Endothelial cell of umbilical vein (primary cell): ENCODE measurements around the gene NID2. TPM values are rescaled to one million over a fixed set of nuclear protein-coding genes. Genes with fewer than 3 reads are reported as not detected.

Experiments
- BruUV-seq: library from RNA; stranded (reverse); fragments of 400-500 nt; replicated peaks from 2 replicates; lab custom pipeline; 2021; lab: Mats Ljungman, UMichigan
- CTCF ChIA-PET: fragments of 300-600, 350-600 bp; sonication (Branson Sonifier 250); formaldehyde crosslinking; loops from one replicate; lab custom pipeline; 2021; ENCODE audit warnings: antibody characterized with exemption, inconsistent platforms; lab: Charles Lee
- POLR2A ChIA-PET: fragments of 300-600, 350-600 bp; sonication (Branson Sonifier 250); formaldehyde crosslinking; loops from one replicate; lab custom pipeline; 2021; ENCODE audit warnings: antibody characterized with exemption, inconsistent platforms; lab: Charles Lee
- DNase-seq: peaks from one replicate; pipeline ENCODE4 v3.0.0-alpha.2; 2011; ENCODE audit warnings: low read depth, low spot score
- FAIRE-seq: peaks from 2 replicates; lab custom pipeline; 2011; peaks lifted over from hg19 to GRCh38; lab: Jason Lieb, UNC
- H2AFZ ChIP-seq: 2 replicates; pipeline ENCODE4 v1.6.0; 2012; ENCODE audit warnings: low read depth, low read length, control low read depth, inconsistent platforms
- H3K27ac ChIP-seq: 2 replicates; pipeline ENCODE4 v1.5.1; 2011; ENCODE audit warnings: low read depth, mild to moderate bottlenecking, control low read depth, low read length, moderate library complexity; ENCODE audit not compliant: insufficient read depth
- H3K27me3 ChIP-seq, 2 experiments: 2 replicates each; pipeline versions ENCODE4 v1.6.0 to v1.6.1; 2011; ENCODE audit warnings: low read length in 2 of 2, mixed read lengths in 1 of 2; ENCODE audit not compliant: control insufficient read depth in 2 of 2, insufficient read depth in 2 of 2
- H3K36me3 ChIP-seq, 2 experiments: 2 replicates in 1 of 2; 3 replicates in 1 of 2; pipeline ENCODE4 v1.5.1; 2011; ENCODE audit warnings: low read length in 2 of 2, mild to moderate bottlenecking in 1 of 2, moderate library complexity in 1 of 2; ENCODE audit not compliant: control insufficient read depth in 2 of 2, insufficient read depth in 2 of 2; ENCODE audit errors: extremely low read depth in 1 of 2
- H3K4me1 ChIP-seq: 3 replicates; pipeline ENCODE4 v1.5.1; 2011; ENCODE audit warnings: mild to moderate bottlenecking, low read length; ENCODE audit not compliant: control insufficient read depth, insufficient read depth; ENCODE audit errors: extremely low read depth
- H3K4me2 ChIP-seq: 2 replicates; pipeline ENCODE4 v1.6.1; 2011; ENCODE audit warnings: low read length, control low read depth, mixed read lengths; ENCODE audit not compliant: insufficient read depth
- H3K4me3 ChIP-seq, 3 experiments: fragments of 200-600 bp in 1 of 3; sonication (generic), shearing (Covaris generic) in 1 of 3; replicated peaks in 1 of 3; 2 replicates each; pipeline ENCODE4 v1.5.1; 2011 to 2016; ENCODE audit warnings: control low read depth in 3 of 3, low read length in 3 of 3, mild to moderate bottlenecking in 2 of 3, inconsistent platforms in 1 of 3, low read depth in 1 of 3, moderate library complexity in 1 of 3; ENCODE audit not compliant: insufficient read depth in 1 of 3
- H3K79me2 ChIP-seq: 2 replicates; pipeline ENCODE4 v1.6.0; 2012; ENCODE audit warnings: low read length, inconsistent platforms; ENCODE audit not compliant: control insufficient read depth, insufficient read depth
- H3K9ac ChIP-seq: replicated peaks from 2 replicates; pipeline ENCODE3; 2011; ENCODE audit warnings: low read length, control low read depth; ENCODE audit not compliant: insufficient read depth; ENCODE audit errors: extremely low read depth
- H3K9me1 ChIP-seq: replicated peaks from 3 replicates; pipeline ENCODE4 v1.6.0; 2011; ENCODE audit warnings: mild to moderate bottlenecking, low read length; ENCODE audit not compliant: control insufficient read depth, insufficient read depth; ENCODE audit errors: extremely low read depth
- H3K9me3 ChIP-seq: replicated peaks from 2 replicates; pipeline ENCODE4 v1.5.1; 2012; ENCODE audit warnings: low read length, inconsistent platforms; ENCODE audit not compliant: control insufficient read depth, insufficient read depth
- H4K20me1 ChIP-seq: replicated peaks from 2 replicates; pipeline ENCODE3; 2011; ENCODE audit warnings: mild to moderate bottlenecking, low read length; ENCODE audit not compliant: control insufficient read depth, insufficient read depth; ENCODE audit errors: extremely low read depth
- EZH2 ChIP-seq: IDR thresholded peaks from 2 replicates; pipeline ENCODE4 v1.6.1; 2012; ENCODE audit warnings: borderline replicate concordance, low read depth, mild to moderate bottlenecking, moderate library complexity, low read length, inconsistent platforms; ENCODE audit not compliant: severe bottlenecking
- FOS ChIP-seq: IDR thresholded peaks from 2 replicates; pipeline ENCODE4 v1.6.1; 2011; ENCODE audit warnings: mild to moderate bottlenecking, low read length, moderate library complexity, borderline replicate concordance; ENCODE audit not compliant: insufficient read depth
- GATA2 ChIP-seq: IDR thresholded peaks from 2 replicates; pipeline ENCODE4 v1.7.0; 2011; ENCODE audit warnings: low read depth, mild to moderate bottlenecking, moderate library complexity, mixed read lengths, low read length; ENCODE audit not compliant: insufficient read length, insufficient read depth
- JUN ChIP-seq: IDR thresholded peaks from 2 replicates; pipeline ENCODE4 v1.6.1; 2011; ENCODE audit warnings: borderline replicate concordance, low read depth; ENCODE audit not compliant: insufficient read length, insufficient read depth
- MYC ChIP-seq: IDR thresholded peaks from one replicate; pipeline ENCODE4 v1.6.1; 2011; ENCODE audit warnings: mild to moderate bottlenecking, low read depth, low read length
- POLR2A ChIP-seq: IDR thresholded peaks from 2 replicates; pipeline ENCODE4 v1.6.1; 2012; ENCODE audit warnings: low read depth, mild to moderate bottlenecking, control low read depth, low read length
- POLR2AphosphoS5 ChIP-seq: IDR thresholded peaks from 2 replicates; pipeline ENCODE4 v1.6.1; 2012; ENCODE audit warnings: low read depth, mild to moderate bottlenecking, control low read depth, low read length, moderate library complexity; ENCODE audit not compliant: insufficient read depth
- dilution Hi-C: fragments of 300-500 bp; cut with MboI; formaldehyde crosslinking; loops from one replicate; pipeline ENCODE4 v1.15.0; 2019; ENCODE audit warnings: low sequenced_read_pairs; ENCODE audit not compliant: extremely low pct_ligation_motif_present
- intact Hi-C: fragments of 100-400 bp; cut with micrococcal nuclease; formaldehyde crosslinking; loops from one replicate; pipeline ENCODE4 v1.10.0; 2022
- polyA plus RNA-seq, 4 experiments: library from polyadenylated mRNA; depleted of rRNA in 3 of 4; stranded (reverse) in 3 of 4; unstranded in 1 of 4; fragments of >200 nt; gene quantifications; 2 replicates each; pipeline versions ENCODE4 v1.2.1 to v1.2.3, GENCODE V29; 2011 to 2012; ENCODE audit warnings: missing spikeins in 1 of 4
- total RNA-seq: library from RNA; stranded (reverse); gene quantifications from 2 replicates; pipeline ENCODE4 v1.2.3, GENCODE V29; 2021
- TF ChIP-seq, protein P1 (sequence below): IDR thresholded peaks from 2 replicates; pipeline ENCODE4 v1.6.1; 2011; ENCODE audit not compliant: insufficient read depth, insufficient read length
- TF ChIP-seq, protein P2 (sequence below), 2 donors: IDR thresholded peaks; 1 replicate in 1 of 2; 2 replicates in 1 of 2; pipeline ENCODE4 v1.5.1; 2011; ENCODE audit warnings: low read length in 2 of 2, mild to moderate bottlenecking in 2 of 2, moderate library complexity in 2 of 2, control low read depth in 1 of 2, inconsistent platforms in 1 of 2, low read depth in 1 of 2; ENCODE audit not compliant: insufficient read depth in 1 of 2; ENCODE audit errors: extremely low read depth in 1 of 2

Gene NID2
- total and polyA plus RNA-seq, 2 donors (not counting 3 experiments of a cell fraction or from before 2014, with no cell fraction given) = 22.5 to 56.7 TPM

DNA sequence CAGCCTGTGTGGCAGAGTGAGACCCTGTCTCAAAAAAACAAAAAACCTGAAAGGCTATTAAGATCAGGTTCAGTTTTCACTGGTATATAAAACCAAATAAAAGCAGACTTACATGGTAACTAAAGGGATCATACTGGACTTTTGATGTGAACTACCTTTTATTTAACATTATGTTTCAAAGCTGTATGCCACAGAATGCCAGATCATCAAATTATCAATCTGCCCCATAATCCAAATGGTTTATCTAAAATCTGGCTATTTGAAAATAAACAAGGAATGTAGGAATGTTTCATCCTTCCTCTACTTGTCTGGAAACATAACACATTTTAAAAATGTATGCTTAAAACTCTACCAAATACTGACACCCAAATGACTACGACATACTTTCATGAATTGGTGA, 14.2 kb downstream of the NID2 start:
- TF ChIP-seq GATA2 = no peak
- no peak for TF ChIP-seq FOS
- TF ChIP-seq EZH2 = no peak
- TF ChIP-seq, protein P1, sequence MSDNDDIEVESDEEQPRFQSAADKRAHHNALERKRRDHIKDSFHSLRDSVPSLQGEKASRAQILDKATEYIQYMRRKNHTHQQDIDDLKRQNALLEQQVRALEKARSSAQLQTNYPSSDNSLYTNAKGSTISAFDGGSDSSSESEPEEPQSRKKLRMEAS = no peak
- no peak for TF ChIP-seq MYC
- TF ChIP-seq JUN = no peak
- no peak for TF ChIP-seq POLR2AphosphoS5
- no peak for TF ChIP-seq POLR2A
- TF ChIP-seq, protein P2, sequence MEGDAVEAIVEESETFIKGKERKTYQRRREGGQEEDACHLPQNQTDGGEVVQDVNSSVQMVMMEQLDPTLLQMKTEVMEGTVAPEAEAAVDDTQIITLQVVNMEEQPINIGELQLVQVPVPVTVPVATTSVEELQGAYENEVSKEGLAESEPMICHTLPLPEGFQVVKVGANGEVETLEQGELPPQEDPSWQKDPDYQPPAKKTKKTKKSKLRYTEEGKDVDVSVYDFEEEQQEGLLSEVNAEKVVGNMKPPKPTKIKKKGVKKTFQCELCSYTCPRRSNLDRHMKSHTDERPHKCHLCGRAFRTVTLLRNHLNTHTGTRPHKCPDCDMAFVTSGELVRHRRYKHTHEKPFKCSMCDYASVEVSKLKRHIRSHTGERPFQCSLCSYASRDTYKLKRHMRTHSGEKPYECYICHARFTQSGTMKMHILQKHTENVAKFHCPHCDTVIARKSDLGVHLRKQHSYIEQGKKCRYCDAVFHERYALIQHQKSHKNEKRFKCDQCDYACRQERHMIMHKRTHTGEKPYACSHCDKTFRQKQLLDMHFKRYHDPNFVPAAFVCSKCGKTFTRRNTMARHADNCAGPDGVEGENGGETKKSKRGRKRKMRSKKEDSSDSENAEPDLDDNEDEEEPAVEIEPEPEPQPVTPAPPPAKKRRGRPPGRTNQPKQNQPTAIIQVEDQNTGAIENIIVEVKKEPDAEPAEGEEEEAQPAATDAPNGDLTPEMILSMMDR (IDR thresholded peaks at IDR 0.05; ENCODE audit: extremely low read depth in 1 of 2, insufficient read depth in 1 of 2, low read depth in 1 of 2, low read length in 2 of 2) = no peak
- CTCF ChIA-PET = no interaction called here
- Histone ChIP-seq H4K20me1 (no peaks in the 10 kb centered on the region), H3K27me3 (no peaks in the 10 kb centered on the region), H3K9ac (no peak overlapping the region), H3K36me3 (no peaks in the 10 kb centered on the region), H3K27ac (no peak overlapping the region), H3K4me2 (no peak overlapping the region), H3K4me3 (no peak overlapping the region), H2AFZ (no peak overlapping the region), H3K4me1 (peaks cover 5% of the 10 kb centered on the region), H3K9me1 (no peaks in the 10 kb centered on the region), H3K79me2 (no peaks in the 10 kb centered on the region), H3K9me3 (no peaks in the 10 kb centered on the region)
- FAIRE-seq (no peak), DNase-seq (no peak)
- intact Hi-C loops = no loop called here
- POLR2A ChIA-PET = no interaction called here
- dilution Hi-C loops = no loop called here
- BruUV-seq = no TSS peak
